BJ (cell line): Measurements from ENCODE around the gene MYRF. TPM values are rescaled to one million over a fixed set of nuclear protein-coding genes. Genes with fewer than 3 reads are reported as not detected.

Source experiments
- CTCF ChIA-PET: fragments of 350-600 bp; formaldehyde crosslinking; extraction: SDS; loops from one replicate; lab custom pipeline; 2021; ENCODE audit warnings: antibody characterized with exemption, inconsistent platforms; lab: Yijun Ruan, JAX
- POLR2A ChIA-PET: fragments of 300-600 bp; sonication (Branson Sonifier 250); formaldehyde crosslinking; extraction: SDS; loops from one replicate; lab custom pipeline; 2021; ENCODE audit warnings: antibody characterized with exemption; lab: Charles Lee
- DNase-seq: peaks from one replicate; pipeline ENCODE4 v3.0.0-alpha.2; 2011; ENCODE audit warnings: low read depth
- H3K27me3 ChIP-seq: 2 replicates; pipeline ENCODE4 v1.6.0; 2011; ENCODE audit warnings: low read length; ENCODE audit not compliant: control insufficient read depth, insufficient read depth
- H3K36me3 ChIP-seq: 2 replicates; pipeline ENCODE4 v1.5.1; 2011; ENCODE audit warnings: low read length; ENCODE audit not compliant: control insufficient read depth, insufficient read depth
- H3K4me3 ChIP-seq: 2 replicates; pipeline ENCODE4 v1.5.1; 2011; ENCODE audit warnings: low read depth, mild to moderate bottlenecking, control low read depth, low read length
- CTCF ChIP-seq: IDR thresholded peaks from 2 replicates; pipeline ENCODE4 v1.5.1; 2011; ENCODE audit warnings: low read depth, mild to moderate bottlenecking, control low read depth, inconsistent platforms, low read length, moderate library complexity; ENCODE audit not compliant: insufficient read depth
- polyA plus RNA-seq: library from polyadenylated mRNA; depleted of rRNA; stranded (reverse); fragments of >200 nt; gene quantifications from 2 replicates; pipeline ENCODE4 v1.2.3, GENCODE V29; 2011; rRNA removed

MYRF gene
- polyA plus RNA-seq, 1 experiment = 0.45 TPM

DNA sequence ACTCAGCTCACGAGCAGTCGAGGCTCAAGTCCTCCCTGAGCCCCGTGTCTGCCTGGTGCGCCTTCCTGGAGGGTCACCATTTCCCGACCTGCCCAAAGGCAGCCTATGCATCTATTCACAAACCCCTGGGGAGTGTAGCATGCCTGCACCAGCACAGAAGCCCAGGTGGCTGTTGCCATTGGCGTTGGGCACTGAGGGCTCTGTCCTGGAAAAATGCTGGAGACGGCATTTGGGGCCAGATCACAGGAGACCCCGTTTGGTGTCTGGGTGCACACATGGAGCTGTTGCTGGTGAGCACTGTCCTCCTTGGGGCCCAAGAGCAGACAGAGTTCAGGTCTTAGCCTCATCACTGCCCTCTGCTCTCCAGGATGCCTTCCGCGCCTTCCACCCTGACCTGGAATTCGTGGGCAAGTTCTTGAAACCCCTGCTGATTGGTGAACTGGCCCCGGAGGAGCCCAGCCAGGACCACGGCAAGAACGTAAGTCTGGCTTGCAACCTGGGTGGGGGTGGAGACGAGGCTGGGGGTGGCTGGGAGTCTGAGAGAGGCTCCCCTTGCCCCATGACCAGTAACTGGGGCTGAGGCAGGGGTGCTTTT lies 85.1 kb downstream of the MYRF start:
- H3K36me3 ChIP-seq = peaks cover 23% of the 10 kb centered on the region
- CTCF ChIA-PET = no interaction called here
- POLR2A ChIA-PET = no interaction called here
- no peak for DNase-seq
- TF ChIP-seq CTCF = no peak
- no peaks in the 10 kb centered on the region for H3K27me3 ChIP-seq
- H3K4me3 ChIP-seq = no peak overlapping the region

Other genes with a start within 250 kb of the MYRF start
- 0.02 TPM in 1 of 2 replicates, not detected in the other for gene LRRC10B, start 243.9 kb upstream of the MYRF start, polyA plus RNA-seq
- gene SYT7, start 171.6 kb upstream of the MYRF start, polyA plus RNA-seq = 0.01 and 0.04 TPM in 2 replicates
- gene DAGLA, start 72.2 kb upstream of the MYRF start, polyA plus RNA-seq = 1.1 and 2.5 TPM in 2 replicates
- 371 and 399 TPM in 2 replicates for gene TMEM258, start 40.0 kb downstream of the MYRF start, polyA plus RNA-seq
- 11.7 and 13.2 TPM in 2 replicates for gene FEN1, start 40.3 kb downstream of the MYRF start, polyA plus RNA-seq
- gene FADS1, start 64.4 kb downstream of the MYRF start, polyA plus RNA-seq = 48.1 and 58.0 TPM in 2 replicates
- 181 and 327 TPM in 2 replicates for gene FADS2, start 75.7 kb downstream of the MYRF start, polyA plus RNA-seq
- 158 and 271 TPM in 2 replicates for gene FADS3, start 138.9 kb downstream of the MYRF start, polyA plus RNA-seq
- gene RAB3IL1, start 164.9 kb downstream of the MYRF start, polyA plus RNA-seq = 9.4 and 15.1 TPM in 2 replicates
- 5.1 and 6.4 TPM in 2 replicates for gene BEST1, start 197.7 kb downstream of the MYRF start, polyA plus RNA-seq
- 1,472 and 1,806 TPM in 2 replicates for gene FTH1, start 215.0 kb downstream of the MYRF start, polyA plus RNA-seq